K562 (cell line): ENCODE measurements around the gene LRMDA. TPM values are rescaled to one million over a fixed set of nuclear protein-coding genes. Genes with fewer than 3 reads are reported as not detected.

ENCODE experiments used
- FOXK2 ChIP-seq, 2 experiments: fragments of 450-650 bp; IDR thresholded peaks in 1 of 2; conservative IDR thresholded peaks in 1 of 2; 2 replicates each; pipeline ENCODE4 v1.6.1; 2016; ENCODE audit warnings: low read depth in 2 of 2, mild to moderate bottlenecking in 1 of 2
- HLTF ChIP-seq: fragments of 450-650 bp; IDR thresholded peaks from 2 replicates; pipeline ENCODE4 v1.6.1; 2016
- HMGN3 ChIP-seq: IDR thresholded peaks from 2 replicates; pipeline ENCODE4 v1.6.1; 2011; ENCODE audit warnings: borderline replicate concordance, low read depth, mild to moderate bottlenecking, mixed read lengths, low read length; ENCODE audit not compliant: insufficient read length; ENCODE audit errors: extremely low read depth
- PCBP1 ChIP-seq: fragments of 200-400 bp; formaldehyde crosslinking; IDR thresholded peaks from 2 replicates; pipeline ENCODE4 v1.6.1; 2018; ENCODE audit warnings: mild to moderate bottlenecking, low read depth, low read length; ENCODE audit not compliant: poor library complexity, severe bottlenecking
- SFPQ ChIP-seq: fragments of 200-400 bp; formaldehyde crosslinking; IDR thresholded peaks from 2 replicates; pipeline ENCODE4 v1.6.1; 2017; ENCODE audit warnings: mild to moderate bottlenecking, low read depth, low read length, moderate library complexity
- THAP12 ChIP-seq: fragments of 250-450 bp; sonication (Bioruptor Pico); IDR thresholded peaks from 2 replicates; pipeline ENCODE4 v1.9.0; 2021; ENCODE audit warnings: mild to moderate bottlenecking, inconsistent platforms
- ZFP1 ChIP-seq: fragments of 450-650 bp; formaldehyde crosslinking; IDR thresholded peaks from 2 replicates; pipeline ENCODE4 v1.4.0; 2020; ENCODE audit warnings: mild to moderate bottlenecking, mixed read lengths
- polyA plus RNA-seq, 8 experiments: library from polyadenylated mRNA; depleted of rRNA in 4 of 8; stranded (reverse) in 5 of 8; unstranded in 3 of 8; fragments of >200 nt; fragmentation: Nextera tagmentation in 2 of 8; fragmentation: Illumina TruSeq in 1 of 8; extraction: Ambion mirVana in 2 of 8; extraction: Trizol in 1 of 8; gene quantifications; 2 replicates each; pipeline versions ENCODE4 v1.2.1 to v1.2.3, GENCODE V29; 2011 to 2014; ENCODE audit warnings: inconsistent platforms in 1 of 8, missing spikeins in 1 of 8
- total RNA-seq, 7 experiments: library from RNA; depleted of rRNA in 6 of 7; stranded (reverse); fragments of >200 nt in 6 of 7; fragmentation: Illumina TruSeq in 2 of 7; extraction: Trizol in 2 of 7; gene quantifications; 2 replicates each; pipeline versions ENCODE4 v1.2.1 to v1.2.3, GENCODE V29; 2011 to 2021; ENCODE audit warnings: low replicate concordance in 1 of 7

Gene LRMDA
- total and polyA plus RNA-seq, 9 of the 15 experiments (the other 6 are each of a cell fraction or from before 2014, with no cell fraction given) = 0.25 TPM; not detected in 8

GRCh38 chr10:76023007-76023406 lies 591.6 kb downstream of the LRMDA start (continued):
- no peak for TF ChIP-seq FOXK2 (conservative IDR thresholded peaks at IDR 0.05 in 1 of 2, IDR thresholded peaks at IDR 0.05 in 1 of 2; ENCODE audit: low read depth in 2 of 2)
- TF ChIP-seq THAP12 (CRISPR knock-in tag) = no peak
- no peak for TF ChIP-seq SFPQ
- TF ChIP-seq PCBP1 = no peak
- no peak for TF ChIP-seq HMGN3
- TF ChIP-seq HLTF = no peak
- TF ChIP-seq ZFP1 (CRISPR knock-in tag) = no peak
